CD4-positive, alpha-beta memory T cell (primary cell): ENCODE results near the gene MAN1A1. TPM values are rescaled to one million over a fixed set of nuclear protein-coding genes. Genes with fewer than 3 reads are reported as not detected.

Experiments
- CTCF ChIA-PET: fragments of 350-600 bp; sonication (Branson Sonifier 250); formaldehyde crosslinking; loops from one replicate; lab custom pipeline; 2021; ENCODE audit warnings: inconsistent platforms; ENCODE audit not compliant: partially characterized antibody; lab: Charles Lee
- POLR2A ChIA-PET: fragments of 350-600 bp; sonication (Branson Sonifier 250); formaldehyde crosslinking; loops from one replicate; lab custom pipeline; 2021; ENCODE audit not compliant: partially characterized antibody; lab: Charles Lee
- DNase-seq, 5 donors: peaks; one replicate each; pipeline versions ENCODE4 v3.0.0 to v3.0.0-alpha.2; 2020 to 2022; ENCODE audit warnings: mixed read lengths in 1 of 5
- H3K27ac ChIP-seq: one replicate; pipeline ENCODE4 v1.7.0; 2013; ENCODE audit warnings: low read depth, low read length
- H3K27me3 ChIP-seq: 2 replicates; pipeline ENCODE4 v1.7.0; 2013; ENCODE audit warnings: mild to moderate bottlenecking, low read length, moderate library complexity; ENCODE audit not compliant: insufficient read depth
- H3K36me3 ChIP-seq: 2 replicates; pipeline ENCODE4 v1.7.0; 2013; ENCODE audit warnings: mild to moderate bottlenecking, low read length, moderate library complexity; ENCODE audit not compliant: insufficient read depth
- H3K4me1 ChIP-seq: 2 replicates; pipeline ENCODE4 v1.7.0; 2013; ENCODE audit warnings: mild to moderate bottlenecking, low read length, moderate library complexity; ENCODE audit not compliant: insufficient read depth
- H3K4me3 ChIP-seq, 2 donors: one replicate each; pipeline ENCODE4 v1.7.0; 2013; ENCODE audit warnings: low read length in 2 of 2, mild to moderate bottlenecking in 1 of 2
- H3K9me3 ChIP-seq, 2 donors: one replicate each; pipeline ENCODE4 v1.7.0; 2013; ENCODE audit warnings: low read length in 2 of 2, control low read depth in 1 of 2; ENCODE audit not compliant: control insufficient read depth in 1 of 2
- H3K27ac Mint-ChIP-seq, 7 donors: one replicate each; pipeline ENCODE4 v1.8.0; 2020 to 2021; ENCODE audit warnings: mixed read lengths in 7 of 7, mild to moderate bottlenecking in 6 of 7, inconsistent platforms in 3 of 7, moderate library complexity in 3 of 7
- H3K27me3 Mint-ChIP-seq, 2 donors: one replicate each; pipeline ENCODE4 v1.8.0; 2020 to 2021; ENCODE audit warnings: mixed read lengths in 2 of 2
- H3K36me3 Mint-ChIP-seq, 2 donors: one replicate each; pipeline ENCODE4 v1.8.0; 2020 to 2021; ENCODE audit warnings: mixed read lengths in 2 of 2, inconsistent platforms in 1 of 2, mild to moderate bottlenecking in 1 of 2
- H3K4me1 Mint-ChIP-seq, 4 donors: one replicate each; pipeline ENCODE4 v1.8.0; 2020 to 2021; ENCODE audit warnings: mixed read lengths in 4 of 4, mild to moderate bottlenecking in 1 of 4
- H3K4me3 Mint-ChIP-seq, 8 donors: one replicate each; pipeline ENCODE4 v1.8.0; 2020 to 2021; ENCODE audit warnings: mixed read lengths in 8 of 8, mild to moderate bottlenecking in 7 of 8, moderate library complexity in 6 of 8, inconsistent platforms in 3 of 8
- H3K9me3 Mint-ChIP-seq, 8 donors: one replicate each; pipeline ENCODE4 v1.8.0; 2020 to 2021; ENCODE audit warnings: mixed read lengths in 8 of 8, mild to moderate bottlenecking in 5 of 8, inconsistent platforms in 3 of 8, moderate library complexity in 1 of 8
- intact Hi-C: fragments of 100-400 bp; cut with micrococcal nuclease; formaldehyde crosslinking; loops from one replicate; pipeline ENCODE4 v1.15.1; 2023
- polyA plus RNA-seq, 2 donors: library from polyadenylated mRNA; unstranded; fragments of 300-500 nt; fragmentation: Illumina TruSeq; gene quantifications; one replicate each; pipeline ENCODE4 v1.2.3, GENCODE V29; 2021
- total RNA-seq, 2 experiments: library from RNA; stranded (reverse); gene quantifications; one replicate each; pipeline ENCODE4 v1.2.3, GENCODE V29; 2021

The MAN1A1 gene
- total and polyA plus RNA-seq, 4 experiments from 2014 or later, result 12.3 to 14.7 (median 12.3) TPM

DNA sequence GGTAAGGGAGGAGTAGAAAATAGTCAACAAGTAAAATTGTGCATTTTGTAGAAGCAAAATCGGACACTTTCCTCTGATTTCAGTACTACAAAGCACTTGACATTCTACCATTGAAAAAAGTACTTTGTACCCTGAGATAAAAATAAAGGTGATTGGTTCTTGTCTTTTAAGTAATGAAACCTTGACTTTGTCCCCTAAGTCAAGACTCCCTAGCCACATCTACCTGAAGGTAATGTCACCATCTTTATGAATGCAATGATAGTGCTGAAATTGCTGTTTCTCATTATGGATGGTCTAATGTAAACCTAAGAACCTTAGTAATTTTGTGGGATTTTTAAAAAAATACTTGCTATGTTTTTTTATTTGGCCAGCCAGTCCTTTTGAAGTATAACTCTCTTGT, 2.4 kb upstream of the MAN1A1 start:
- H3K4me1 ChIP-seq, result peaks cover 18% of the 10 kb centered on the region
- Mint-ChIP-seq H3K27me3 (no peaks in the 10 kb centered on the region), H3K4me1 (peaks cover 11 to 26% (median 16%) of the 10 kb centered on the region in 4 donors), H3K36me3 (peaks cover 0 to 8% of the 10 kb centered on the region in 2 donors), H3K27ac (no peak overlapping the region), H3K9me3 (peaks cover 0 to 2% (median 0%) of the 10 kb centered on the region in 8 donors), H3K4me3 (no peak overlapping the region)
- intact Hi-C loops, result loop anchor here (5.0 kb wide), 1 partner anchor 800 kb away; no protein-coding TSS in a partner anchor
- no peaks in the 10 kb centered on the region for H3K36me3 ChIP-seq
- no peak overlapping the region for H3K4me3 ChIP-seq
- DNase-seq, result no peak
- H3K27ac ChIP-seq, result no peak overlapping the region
- ChIA-PET CTCF (interaction anchor here (2.1 kb wide), 1 partner anchor 37 kb away, joined by 14 read pairs; no protein-coding TSS in a partner anchor), POLR2A (interaction anchor here (2.5 kb wide), 1 partner anchor 37 kb away, joined by 28 read pairs; no protein-coding TSS in a partner anchor)
- H3K9me3 ChIP-seq, result no peaks in the 10 kb centered on the region
- H3K27me3 ChIP-seq, result no peaks in the 10 kb centered on the region

DNA sequence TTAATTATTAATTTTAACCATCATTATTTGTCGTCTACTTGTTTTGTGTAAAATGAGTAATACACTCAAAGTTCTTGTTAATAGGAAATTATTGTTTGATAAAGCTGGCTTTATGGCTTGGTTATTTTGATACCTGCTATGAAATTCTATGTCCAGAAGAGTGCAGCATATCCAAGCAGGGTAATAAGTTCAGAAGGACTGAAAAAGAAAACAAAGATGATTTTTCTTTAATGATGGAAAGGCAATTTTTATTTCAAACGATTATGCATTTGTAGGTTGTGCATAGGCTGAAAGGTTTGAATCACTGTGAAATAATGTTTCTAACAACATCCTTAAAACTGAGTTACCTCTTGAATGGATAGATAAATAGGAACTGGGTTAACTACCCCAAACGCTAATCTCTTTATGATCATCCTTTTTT, 1.4 kb upstream of the MAN1A1 start:
- ChIA-PET POLR2A (interaction anchor here (0.7 to 2.5 kb wide), 8 partner anchors 10 to 458 kb away, joined by 3 to 28 read pairs (median 4); no protein-coding TSS in a partner anchor), CTCF (interaction anchor here (0.9 to 2.1 kb wide), 9 partner anchors 9 to 1475 kb away, joined by 3 to 14 read pairs (median 4); no protein-coding TSS in a partner anchor)
- Histone ChIP-seq H3K36me3 (no peaks in the 10 kb centered on the region), H3K4me3 (peak overlapping the region in 1 of 2 donors; percentile 81), H3K4me1 (peaks cover 28% of the 10 kb centered on the region), H3K27ac (peak overlapping the region; percentile 88), H3K9me3 (no peaks in the 10 kb centered on the region), H3K27me3 (no peaks in the 10 kb centered on the region)
- H3K4me3 Mint-ChIP-seq, result peak overlapping the region; percentile 86 to 94 (median 88)
- peak in 3 of 5 donors; percentile 14 to 19 (median 16) for DNase-seq
- intact Hi-C loops, result loop anchor here (1.0 to 5.0 kb wide), 4 partner anchors 416 to 1749 kb away; partner anchors contain the start of genes GOPC, MCM9 and NUS1
- H3K4me1 Mint-ChIP-seq, result peaks cover 20 to 36% (median 26%) of the 10 kb centered on the region in 4 donors
- no peaks in the 10 kb centered on the region for H3K27me3 Mint-ChIP-seq
- H3K9me3 Mint-ChIP-seq, result peaks cover 0 to 2% (median 0%) of the 10 kb centered on the region in 8 donors
- H3K36me3 Mint-ChIP-seq, result peaks cover 0 to 8% of the 10 kb centered on the region in 2 donors
- peak overlapping the region in 5 of 7 donors; percentile 28 to 90 (median 84) for H3K27ac Mint-ChIP-seq

DNA sequence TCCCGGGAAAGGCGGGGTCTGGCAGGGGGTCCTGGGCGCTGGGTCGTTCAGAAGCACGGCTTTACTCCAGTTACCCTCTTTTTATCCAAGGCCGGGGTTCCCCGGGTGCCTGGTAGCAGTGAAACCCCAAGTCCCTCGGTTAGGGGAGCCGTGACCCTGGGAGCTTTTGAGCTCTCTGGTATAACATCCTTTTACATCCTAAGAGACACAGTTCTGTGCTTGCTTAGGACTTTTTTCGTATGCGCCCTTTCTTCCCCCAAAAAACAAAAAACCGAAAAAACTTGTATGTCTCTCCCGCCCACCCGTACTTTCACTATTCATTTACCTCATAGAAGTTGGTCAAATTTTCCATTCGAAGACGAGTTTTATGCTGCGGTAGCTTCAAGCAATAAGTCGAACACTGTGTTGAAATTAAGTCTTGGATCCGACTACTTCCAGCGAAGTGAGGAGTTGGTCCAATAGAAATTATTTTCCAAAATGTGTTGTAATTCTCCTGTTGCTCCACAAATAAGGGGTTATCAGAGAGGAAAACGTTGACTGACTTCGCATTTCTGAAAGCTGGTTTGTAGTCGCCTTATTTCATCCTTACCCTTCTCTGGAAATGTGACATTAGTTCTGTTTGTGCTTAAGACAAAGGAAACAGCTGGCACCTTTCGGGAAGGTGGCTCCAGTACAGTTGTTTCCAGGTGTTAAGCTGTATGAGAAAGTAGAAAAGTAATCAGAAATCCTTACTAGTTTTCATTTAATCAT, 816 bp upstream of the MAN1A1 start:
- H3K27ac ChIP-seq, result peak overlapping the region; percentile 88
- intact Hi-C loops, result loop anchor here (1.0 to 5.0 kb wide), 4 partner anchors 415 to 1748 kb away; partner anchors contain the start of genes GOPC, MCM9 and NUS1
- H3K27me3 Mint-ChIP-seq, result no peaks in the 10 kb centered on the region
- peaks cover 0 to 8% of the 10 kb centered on the region in 2 donors for H3K36me3 Mint-ChIP-seq
- no peaks in the 10 kb centered on the region for H3K27me3 ChIP-seq
- H3K27ac Mint-ChIP-seq, result peak overlapping the region; percentile 65 to 90 (median 88)
- ChIA-PET POLR2A (interaction anchor here (0.7 to 2.5 kb wide), 9 partner anchors 9 to 457 kb away, joined by 3 to 28 read pairs (median 3); no protein-coding TSS in a partner anchor), CTCF (interaction anchor here (0.9 to 2.1 kb wide), 9 partner anchors 9 to 1476 kb away, joined by 3 to 14 read pairs (median 4); no protein-coding TSS in a partner anchor)
- H3K4me3 ChIP-seq, result peak overlapping the region; percentile 73 to 81
- no peaks in the 10 kb centered on the region for H3K9me3 ChIP-seq
- H3K4me1 Mint-ChIP-seq, result peaks cover 24 to 42% (median 31%) of the 10 kb centered on the region in 4 donors
- peak overlapping the region; percentile 86 to 94 (median 88) for H3K4me3 Mint-ChIP-seq
- peaks cover 0 to 2% (median 0%) of the 10 kb centered on the region in 8 donors for H3K9me3 Mint-ChIP-seq
- DNase-seq, result peak in 4 of 5 donors; percentile 62 to 74 (median 62)
- H3K36me3 ChIP-seq, result no peaks in the 10 kb centered on the region
- H3K4me1 ChIP-seq, result peaks cover 28% of the 10 kb centered on the region

DNA sequence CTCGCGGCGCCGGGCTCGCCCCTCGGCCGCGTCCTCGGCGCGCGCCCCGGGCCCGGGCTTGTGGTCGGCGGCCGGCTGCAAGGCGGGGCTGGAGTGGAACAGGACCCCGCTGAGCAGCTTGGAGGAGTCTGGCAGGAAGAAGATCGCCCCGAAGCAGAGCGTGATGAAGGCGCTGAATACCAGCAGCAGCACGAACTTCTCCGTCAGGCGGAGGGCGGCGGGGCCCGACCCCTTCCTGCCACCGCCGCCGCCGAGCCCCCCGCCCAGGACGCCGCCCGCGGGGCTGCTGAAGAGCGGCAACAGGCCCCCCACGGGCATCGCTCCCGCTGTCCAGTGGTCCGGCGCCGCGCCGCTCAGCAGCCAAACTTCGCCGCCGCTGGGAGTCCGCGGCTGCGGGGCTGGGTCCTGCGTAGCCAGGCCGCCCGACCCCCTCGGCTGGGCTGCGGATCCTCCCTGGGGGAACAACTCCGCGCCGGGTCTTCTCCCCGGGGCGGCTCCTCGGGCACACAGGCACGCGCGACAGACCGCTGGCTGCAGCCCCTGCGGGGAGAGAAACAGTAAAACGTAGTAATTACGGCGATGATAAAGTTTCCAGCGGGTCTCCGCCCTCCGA, 707 bp downstream of the MAN1A1 start:
- H3K27me3 Mint-ChIP-seq, result no peaks in the 10 kb centered on the region
- peaks cover 32 to 55% (median 42%) of the 10 kb centered on the region in 4 donors for H3K4me1 Mint-ChIP-seq
- peak in 4 of 5 donors; percentile 22 to 44 (median 42) for DNase-seq
- ChIA-PET CTCF (interaction anchor here (7.3 kb wide), 1 partner anchor 15 kb away, joined by 61 read pairs; no protein-coding TSS in a partner anchor), POLR2A (interaction anchor here (0.5 to 3.8 kb wide), 6 partner anchors 10 to 414 kb away, joined by 3 to 45 read pairs (median 8); partner anchors contain the start of gene MCM9)
- peaks cover 40% of the 10 kb centered on the region for H3K4me1 ChIP-seq
- intact Hi-C loops, result loop anchor here (2.0 to 5.0 kb wide), 7 partner anchors 26 to 1986 kb away; partner anchors contain the start of genes ASF1A and TBC1D32
- no peaks in the 10 kb centered on the region for H3K27me3 ChIP-seq
- H3K36me3 Mint-ChIP-seq, result peaks cover 0 to 8% of the 10 kb centered on the region in 2 donors
- peak overlapping the region; percentile 88 for H3K27ac ChIP-seq
- no peaks in the 10 kb centered on the region for H3K9me3 ChIP-seq
- H3K4me3 ChIP-seq, result peak overlapping the region; percentile 59 to 81
- peak overlapping the region in 6 of 7 donors; percentile 13 to 84 (median 52) for H3K27ac Mint-ChIP-seq
- peak overlapping the region; percentile 79 to 98 (median 90) for H3K4me3 Mint-ChIP-seq
- no peaks in the 10 kb centered on the region for H3K36me3 ChIP-seq
- peaks cover 0 to 2% (median 0%) of the 10 kb centered on the region in 8 donors for H3K9me3 Mint-ChIP-seq

DNA sequence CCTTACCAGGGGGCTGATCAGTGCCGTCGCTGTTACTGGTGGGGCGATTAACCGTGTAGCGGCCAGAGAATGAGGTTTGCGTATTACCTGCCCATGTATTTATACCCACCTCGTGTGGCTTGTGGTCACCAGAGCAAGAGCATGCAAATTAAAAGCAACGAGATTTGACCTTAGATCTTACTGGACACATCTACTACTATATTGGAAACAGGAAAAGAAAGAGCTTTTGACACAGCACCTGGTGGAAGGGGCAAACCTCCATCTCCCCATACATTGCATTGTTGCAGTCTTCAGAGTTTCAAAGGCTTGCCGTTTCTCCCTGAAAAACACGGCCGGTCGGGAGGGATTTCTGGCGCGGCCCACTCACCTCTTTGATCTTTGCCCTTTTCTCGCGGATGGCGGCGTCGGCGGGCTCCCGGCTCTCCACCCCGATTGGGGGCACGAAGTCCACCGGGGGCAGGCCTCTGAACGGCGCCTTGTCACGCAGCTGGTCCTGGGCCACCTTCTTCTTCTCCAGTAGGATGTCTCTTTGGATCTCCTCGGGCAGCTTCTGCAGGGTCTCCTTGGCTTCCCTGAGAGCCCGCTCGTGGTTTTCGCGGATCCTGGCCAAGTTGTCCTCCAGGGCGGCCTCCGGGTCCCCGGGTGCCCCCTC, 1.3 kb downstream of the MAN1A1 start:
- H3K4me3 ChIP-seq, result peak overlapping the region; percentile 59 to 81
- CTCF ChIA-PET, result interaction anchor here (0.6 to 7.3 kb wide), 5 partner anchors 14 to 452 kb away, joined by 4 to 61 read pairs (median 5); no protein-coding TSS in a partner anchor
- DNase-seq, result peak; percentile 23 to 49 (median 36)

More for the DNA sequence above, 1.3 kb downstream of the MAN1A1 start:
- POLR2A ChIA-PET, result interaction anchor here (0.5 to 3.8 kb wide), 7 partner anchors 9 to 456 kb away, joined by 3 to 45 read pairs (median 7); partner anchors contain the start of gene MCM9
- Mint-ChIP-seq H3K27ac (peak overlapping the region; percentile 84 to 97 (median 93)), H3K27me3 (no peaks in the 10 kb centered on the region), H3K4me3 (peak overlapping the region; percentile 90 to 98 (median 94)), H3K4me1 (peaks cover 33 to 59% (median 45%) of the 10 kb centered on the region in 4 donors), H3K9me3 (peaks cover 0 to 2% (median 0%) of the 10 kb centered on the region in 8 donors), H3K36me3 (peaks cover 0 to 8% of the 10 kb centered on the region in 2 donors)
- H3K4me1 ChIP-seq, result peaks cover 40% of the 10 kb centered on the region
- H3K27ac ChIP-seq, result peak overlapping the region; percentile 88
- no peaks in the 10 kb centered on the region for H3K27me3 ChIP-seq
- H3K9me3 ChIP-seq, result no peaks in the 10 kb centered on the region
- H3K36me3 ChIP-seq, result no peaks in the 10 kb centered on the region
- intact Hi-C loops, result loop anchor here (2.0 to 5.0 kb wide), 7 partner anchors 25 to 1987 kb away; partner anchors contain the start of genes ASF1A and TBC1D32
